HCT116 (cell line): ENCODE measurements around the gene GRB10. TPM values are rescaled to one million over a fixed set of nuclear protein-coding genes. Genes with fewer than 3 reads are reported as not detected.

Source experiments
- ATAC-seq: fragments of 200-7000 bp; cut with Tn5 transposase; 2 replicates; pipeline ENCODE4 v1.9.1; 2020; ENCODE audit warnings: mild to moderate bottlenecking, moderate library complexity
- BruUV-seq: library from RNA; stranded (reverse); fragments of 400-500 nt; replicated peaks from 2 replicates; lab custom pipeline; 2021; lab: Mats Ljungman, UMichigan
- CTCF ChIA-PET: fragments of 300-600 bp; sonication (Branson Sonifier 250); formaldehyde crosslinking; loops from one replicate; lab custom pipeline; 2021; ENCODE audit warnings: antibody characterized with exemption; lab: Charles Lee
- POLR2A ChIA-PET: fragments of 300-600, 350-600 bp; sonication (Branson Sonifier 250); formaldehyde crosslinking; loops from one replicate; lab custom pipeline; 2021; ENCODE audit warnings: antibody characterized with exemption; lab: Charles Lee
- RAD21 ChIA-PET, 2 experiments: fragments of 300-600 bp; sonication (Branson Sonifier 250); formaldehyde crosslinking; loops; one replicate each; lab custom pipeline; 2023; ENCODE audit warnings: low total read pairs in 2 of 2; ENCODE audit not compliant: uncharacterized antibody in 2 of 2, unreplicated experiment in 2 of 2, low non-redundant PET in 1 of 2; lab: Charles Lee
- DNase-seq: peaks from one replicate; pipeline ENCODE4 v3.0.0-alpha.2; 2010; ENCODE audit warnings: low read depth, low spot score
- H2AFZ ChIP-seq: fragments of 200-600 bp; shearing (Covaris generic), sonication (generic); 2 replicates; pipeline ENCODE4 v1.6.1; 2017; ENCODE audit warnings: low read depth, mixed run types, mixed read lengths, antibody characterized with exemption, low read length; ENCODE audit not compliant: poor library complexity, severe bottlenecking
- H3K27ac ChIP-seq: 2 replicates; pipeline ENCODE4 v1.5.1; 2012; ENCODE audit warnings: low read depth, low read length
- H3K27me3 ChIP-seq: fragments of 200-600 bp; sonication (generic); 2 replicates; pipeline ENCODE4 v1.6.1; 2016; ENCODE audit warnings: mixed run types, low read length, mixed read lengths; ENCODE audit not compliant: insufficient read depth
- H3K36me3 ChIP-seq, 2 experiments: fragments of 200-500 bp in 1 of 2; fragments of 200-600 bp in 1 of 2; sonication (Bioruptor generic) in 1 of 2; sonication (generic) in 1 of 2; 2 replicates each; pipeline versions ENCODE4 v1.5.1 to v1.6.1; 2014 to 2016; ENCODE audit warnings: low read length in 2 of 2, inconsistent platforms in 1 of 2, mixed read lengths in 1 of 2, mixed run types in 1 of 2; ENCODE audit not compliant: insufficient read depth in 2 of 2, control insufficient read depth in 1 of 2
- H3K4me1 ChIP-seq, 2 experiments: fragments of 200-600 bp in 1 of 2; sonication (generic) in 1 of 2; 2 replicates each; pipeline versions ENCODE4 v1.5.1 to v1.6.1; 2012 to 2017; ENCODE audit warnings: low read length in 2 of 2, inconsistent platforms in 1 of 2, mild to moderate bottlenecking in 1 of 2, mixed read lengths in 1 of 2, mixed run types in 1 of 2, moderate library complexity in 1 of 2; ENCODE audit not compliant: insufficient read depth in 2 of 2, control insufficient read depth in 1 of 2
- H3K4me2 ChIP-seq: fragments of 200-600 bp; sonication (generic); 2 replicates; pipeline ENCODE4 v1.6.1; 2017; ENCODE audit warnings: mixed run types, low read length, mixed read lengths
- H3K4me3 ChIP-seq, 2 experiments: fragments of 200-600 bp in 1 of 2; sonication (generic) in 1 of 2; replicated peaks in 1 of 2; 2 replicates each; pipeline ENCODE4 v1.5.1; 2011 to 2016; ENCODE audit warnings: low read length in 2 of 2, control low read depth in 1 of 2, low read depth in 1 of 2, mild to moderate bottlenecking in 1 of 2, mixed read lengths in 1 of 2, mixed run types in 1 of 2
- H3K79me2 ChIP-seq: fragments of 200-600 bp; sonication (generic); 2 replicates; pipeline ENCODE4 v1.6.1; 2017; ENCODE audit warnings: mild to moderate bottlenecking, mixed run types, low read length, moderate library complexity, mixed read lengths; ENCODE audit not compliant: insufficient read depth
- H3K9ac ChIP-seq: fragments of 200-600 bp; sonication (generic); 2 replicates; pipeline ENCODE4 v1.6.1; 2016; ENCODE audit warnings: low read length, mixed read lengths
- H3K9me2 ChIP-seq: fragments of 200-600 bp; sonication (generic), shearing (Covaris generic); 2 replicates; pipeline ENCODE4 v1.6.1; 2017; ENCODE audit warnings: mixed run types, mild to moderate bottlenecking, moderate library complexity; ENCODE audit not compliant: insufficient read depth
- H3K9me3 ChIP-seq, 2 experiments: fragments of 200-500 bp in 1 of 2; fragments of 200-600 bp in 1 of 2; sonication (Bioruptor generic) in 1 of 2; sonication (generic) in 1 of 2; 2 replicates each; pipeline ENCODE4 v1.6.1; 2014 to 2017; ENCODE audit warnings: low read length in 2 of 2, mixed read lengths in 2 of 2, inconsistent platforms in 1 of 2, low read depth in 1 of 2, mild to moderate bottlenecking in 1 of 2, mixed run types in 1 of 2, moderate library complexity in 1 of 2; ENCODE audit not compliant: control insufficient read depth in 1 of 2, insufficient read depth in 1 of 2
- H4K20me1 ChIP-seq: fragments of 200-600 bp; sonication (generic), shearing (Covaris generic); 2 replicates; pipeline ENCODE4 v1.6.1; 2017; ENCODE audit warnings: mixed run types, mild to moderate bottlenecking, moderate library complexity; ENCODE audit not compliant: insufficient read depth
- ATF3 ChIP-seq: IDR thresholded peaks from 2 replicates; pipeline ENCODE4 v1.6.1; 2012
- CBX3 ChIP-seq: IDR thresholded peaks from 2 replicates; pipeline ENCODE4 v1.6.1; 2012; ENCODE audit warnings: low read depth
- CEBPB ChIP-seq: IDR thresholded peaks from 2 replicates; pipeline ENCODE4 v1.6.1; 2012; ENCODE audit warnings: low read depth
- CTCF ChIP-seq, 3 experiments: fragments of 200-600 bp in 1 of 3; sonication (generic) in 1 of 3; IDR thresholded peaks in 2 of 3; conservative IDR thresholded peaks in 1 of 3; 2 replicates each; pipeline ENCODE4 v1.5.1; 2012 to 2017; ENCODE audit warnings: low read depth in 2 of 3, low read length in 2 of 3, antibody characterized with exemption in 1 of 3, borderline replicate concordance in 1 of 3, control low read depth in 1 of 3, mild to moderate bottlenecking in 1 of 3, mixed read lengths in 1 of 3, mixed run types in 1 of 3, moderate library complexity in 1 of 3; ENCODE audit not compliant: insufficient read depth in 1 of 3
- ELF1 ChIP-seq: IDR thresholded peaks from 2 replicates; pipeline ENCODE4 v1.6.1; 2012; ENCODE audit warnings: low read depth, borderline replicate concordance
- FOSL1 ChIP-seq: IDR thresholded peaks from 2 replicates; pipeline ENCODE4 v1.6.1; 2012; ENCODE audit warnings: low read depth
- JUND ChIP-seq: IDR thresholded peaks from 2 replicates; pipeline ENCODE4 v1.6.1; 2012
- MAX ChIP-seq: IDR thresholded peaks from 2 replicates; pipeline ENCODE4 v1.6.1; 2012
- POLR2A ChIP-seq: IDR thresholded peaks from 2 replicates; pipeline ENCODE4 v1.7.0; 2011; ENCODE audit warnings: borderline replicate concordance; ENCODE audit not compliant: insufficient read depth, insufficient read length; ENCODE audit errors: extremely low read depth
- POLR2AphosphoS5 ChIP-seq: IDR thresholded peaks from 2 replicates; pipeline ENCODE4 v1.6.1; 2011; ENCODE audit warnings: mild to moderate bottlenecking, low read depth, low read length, moderate library complexity
- SRF ChIP-seq: IDR thresholded peaks from 2 replicates; pipeline ENCODE4 v1.6.1; 2012; ENCODE audit warnings: low read depth
- ZBTB33 ChIP-seq: IDR thresholded peaks from 2 replicates; pipeline ENCODE4 v1.6.1; 2011; ENCODE audit warnings: mild to moderate bottlenecking, low read length, moderate library complexity; ENCODE audit not compliant: insufficient replicate concordance; ENCODE audit errors: extremely low read depth
- ZFX ChIP-seq: fragments of 450-650 bp; IDR thresholded peaks from 2 replicates; pipeline ENCODE4 v1.6.1; 2017
- ZNF274 ChIP-seq: fragments of 200-500 bp; sonication (Bioruptor generic); IDR thresholded peaks from 2 replicates; pipeline ENCODE4 v1.6.1; 2014; ENCODE audit warnings: mild to moderate bottlenecking, low read depth, low read length, inconsistent platforms
- intact Hi-C: fragments of 100-400 bp; cut with micrococcal nuclease; formaldehyde crosslinking; loops from 2 replicates; pipeline ENCODE4 v1.10.0; 2022
- total RNA-seq: library from RNA; stranded (reverse); gene quantifications from one replicate; pipeline ENCODE4 v1.2.1, GENCODE V29; 2021; ENCODE audit not compliant: unreplicated experiment

The GRB10 gene
- total RNA-seq, 1 experiment from 2014 or later, result 37.3 TPM

- RAD21 ChIA-PET, result no interaction called here
- no peaks in the 10 kb centered on the region for H4K20me1 ChIP-seq
- no peaks in the 10 kb centered on the region for H3K9me2 ChIP-seq
- ATAC-seq (no peak), DNase-seq (no peak)
- intact Hi-C loops, result no loop called here
- H3K4me1 ChIP-seq, result no peaks in the 10 kb centered on the region
- H3K27me3 ChIP-seq, result no peaks in the 10 kb centered on the region
- H3K36me3 ChIP-seq, result no peaks in the 10 kb centered on the region
- TF ChIP-seq ZFX, result no peak
- TF ChIP-seq JUND, result no peak
- no peak overlapping the region for H3K9ac ChIP-seq
- no peak overlapping the region for H2AFZ ChIP-seq
- POLR2A ChIA-PET, result no interaction called here
- H3K4me2 ChIP-seq, result no peak overlapping the region
- no peaks in the 10 kb centered on the region for H3K9me3 ChIP-seq
- H3K79me2 ChIP-seq, result no peaks in the 10 kb centered on the region
- H3K4me3 ChIP-seq, result no peak overlapping the region
- H3K27ac ChIP-seq, result no peak overlapping the region
- no TSS peak for BruUV-seq
- CTCF ChIA-PET, result no interaction called here
Observed at GRCh38 chr7:50657912-50658311, 124.8 kb downstream of the GRB10 start.

- no peak overlapping the region for H3K4me3 ChIP-seq
- no peak overlapping the region for H3K4me2 ChIP-seq
- H3K79me2 ChIP-seq, result no peaks in the 10 kb centered on the region
- RAD21 ChIA-PET, result no interaction called here
- DNase-seq, result no peak
- no peak overlapping the region for H3K27ac ChIP-seq
- no peaks in the 10 kb centered on the region for H3K9me3 ChIP-seq
- no peak overlapping the region for H3K9ac ChIP-seq
- no peaks in the 10 kb centered on the region for H3K36me3 ChIP-seq
- no peaks in the 10 kb centered on the region for H3K9me2 ChIP-seq
- H3K27me3 ChIP-seq, result no peaks in the 10 kb centered on the region
- ATAC-seq, result no peak
- CTCF ChIA-PET, result no interaction called here
- no TSS peak for BruUV-seq
- no peak overlapping the region for H2AFZ ChIP-seq
- intact Hi-C loops, result no loop called here
- H3K4me1 ChIP-seq, result no peaks in the 10 kb centered on the region
- POLR2A ChIA-PET, result no interaction called here
- no peaks in the 10 kb centered on the region for H4K20me1 ChIP-seq
- TF ChIP-seq ELF1, result no peak
- no peak for TF ChIP-seq CBX3
- TF ChIP-seq SRF, result no peak
- TF ChIP-seq ATF3, result no peak
- TF ChIP-seq ZBTB33, result no peak
- no peak for TF ChIP-seq ZNF274
- no peak for TF ChIP-seq MAX
- no peak for TF ChIP-seq CEBPB
- no peak for TF ChIP-seq ZFX
- TF ChIP-seq FOSL1, result no peak
- no peak for TF ChIP-seq POLR2AphosphoS5
- no peak for TF ChIP-seq POLR2A
- TF ChIP-seq CTCF (IDR thresholded peaks at IDR 0.05 in 2 of 3, conservative IDR thresholded peaks at IDR 0.05 in 1 of 3; ENCODE audit: borderline replicate concordance in 1 of 3, insufficient read depth in 1 of 3, low read depth in 2 of 3, low read length in 2 of 3), result no peak
Observed at GRCh38 chr7:50657341-50657873, 125.3 kb downstream of the GRB10 start.
